GM21423 (cell line): Measurements from ENCODE around the gene RNF187.
"Not testable (repeated sequence)": the region's sequence is repeated elsewhere in the genome, so short reads cannot be mapped to it uniquely, and the experiment has no call there.

Experiments used
- ATAC-seq: cut with Tn5 transposase; IDR thresholded peaks from one replicate; pipeline ENCODE4 v1.9.1; 2021; ENCODE audit warnings: mild to moderate bottlenecking, moderate library complexity; ENCODE audit not compliant: unreplicated experiment

Gene RNF187

DNA sequence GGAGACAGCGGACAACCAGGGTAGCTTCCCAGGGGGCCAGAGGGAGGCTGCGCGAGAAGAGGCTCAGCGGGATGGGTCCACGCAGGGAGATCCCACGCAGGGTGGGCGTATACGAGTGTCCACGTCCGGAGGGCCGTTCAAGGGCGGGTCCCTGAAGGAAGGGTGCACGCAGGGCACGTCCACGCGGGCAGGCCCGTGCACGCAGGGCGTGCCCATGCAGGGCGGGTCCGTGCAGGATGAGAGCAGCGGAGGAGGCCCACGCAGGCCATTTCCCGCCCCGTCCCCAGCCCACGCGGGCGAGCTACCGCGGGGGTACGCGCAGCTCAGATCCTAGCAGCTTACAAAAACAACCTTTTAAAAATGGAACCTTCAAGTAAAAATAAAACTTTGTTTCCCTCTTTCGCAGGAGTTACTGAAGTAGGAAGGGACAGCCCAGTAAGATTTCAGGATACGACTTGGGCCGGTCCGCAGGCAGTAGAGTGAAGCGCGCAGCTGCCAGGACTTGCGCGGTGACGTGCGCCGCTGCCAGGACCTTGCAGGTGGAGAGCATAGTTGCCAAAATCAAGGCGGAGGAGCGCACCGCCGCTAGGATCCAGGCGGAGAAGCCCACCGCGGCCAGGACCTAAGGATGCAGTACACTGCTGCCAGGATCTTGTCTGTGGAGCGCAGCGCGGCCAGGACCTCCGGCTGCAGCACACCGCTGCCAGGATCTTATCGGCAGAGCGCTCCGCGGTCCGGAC lies 416 bp upstream of the RNF187 start:
- peak; percentile 53 for ATAC-seq

DNA sequence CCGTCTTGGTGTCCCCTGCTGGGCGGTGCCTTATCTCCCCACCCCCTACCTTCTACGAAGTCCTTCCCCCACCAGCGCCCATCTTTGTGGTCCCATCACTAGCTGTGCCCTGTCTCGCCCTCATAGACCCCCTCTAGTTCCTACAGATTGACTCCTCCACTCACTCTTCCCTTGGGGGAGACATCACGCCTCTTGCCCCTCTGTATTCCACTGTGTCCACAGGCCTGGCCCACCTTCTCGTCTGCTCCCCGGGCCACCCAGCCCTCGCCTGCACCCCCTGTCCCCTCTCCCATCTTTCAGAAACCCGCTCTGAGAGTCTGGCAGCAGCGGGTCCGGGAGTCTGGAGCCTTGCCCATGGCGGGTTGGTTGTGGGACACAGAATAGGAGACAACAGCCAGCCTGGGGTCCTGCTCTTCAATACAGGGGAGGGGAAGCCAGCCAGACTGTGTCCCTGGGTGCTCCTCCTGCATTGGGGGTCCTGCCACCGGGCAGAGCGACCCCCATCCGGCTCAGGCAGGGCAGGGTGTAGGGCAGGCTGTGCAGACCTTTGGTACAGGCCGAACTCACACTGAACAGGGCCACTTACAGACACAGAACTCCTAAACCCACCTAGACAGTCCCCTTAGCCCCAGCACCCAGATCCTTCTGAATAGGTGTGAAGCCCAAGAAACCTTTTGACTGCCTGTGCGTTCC lies 1.1 kb downstream of the RNF187 start:
- no peak for ATAC-seq

GRCh38 chr1:228488818-228489674 lies 1.9 kb downstream of the RNF187 start:
- ATAC-seq, result no peak

DNA sequence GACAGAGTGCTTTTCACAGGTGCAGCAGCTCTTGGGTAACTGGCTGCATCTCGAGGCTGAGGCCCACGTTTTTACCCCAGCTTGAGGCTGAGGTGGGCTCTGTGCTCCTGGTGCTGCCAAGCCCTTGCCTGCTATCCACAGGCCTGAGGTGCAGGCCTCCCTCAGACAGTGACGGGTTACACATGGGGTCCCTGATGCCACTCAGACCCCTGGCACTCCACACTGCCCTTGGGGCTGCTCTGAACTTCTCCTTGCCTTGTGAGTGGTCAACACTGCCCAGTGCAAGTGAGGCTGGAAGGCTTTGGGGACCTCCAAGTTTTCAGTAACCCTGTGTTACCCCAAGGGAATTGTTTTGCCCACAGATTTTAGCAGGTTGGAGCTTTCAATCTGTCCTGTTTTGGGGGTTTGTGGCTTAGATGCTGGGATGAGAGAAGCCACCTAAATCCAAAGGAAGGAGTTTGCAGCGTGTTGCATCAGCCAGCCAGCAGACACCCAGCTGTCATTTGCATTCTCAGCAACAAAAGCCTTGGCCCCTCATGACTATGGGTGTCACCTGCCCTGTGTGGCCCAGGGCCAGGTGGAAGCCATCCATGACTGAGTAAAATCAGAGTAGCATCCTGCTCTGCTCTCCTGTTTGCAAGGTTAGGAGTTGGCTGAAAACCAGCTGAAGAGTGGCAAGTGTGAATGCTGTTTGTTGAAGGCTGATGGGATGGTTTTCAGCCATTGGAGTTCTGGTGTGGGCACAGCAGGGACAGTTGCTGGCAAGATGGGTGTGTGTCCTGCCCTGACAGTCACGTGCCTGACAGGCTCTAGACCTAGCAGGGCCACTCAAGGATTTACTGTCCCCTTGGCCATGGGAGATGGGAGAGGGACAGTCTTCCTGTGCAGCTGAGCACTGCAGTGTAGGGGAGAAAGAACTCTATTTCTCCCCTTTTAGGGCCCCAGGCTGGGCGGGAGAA lies 3.2 kb downstream of the RNF187 start:
- ATAC-seq, result no peak

DNA sequence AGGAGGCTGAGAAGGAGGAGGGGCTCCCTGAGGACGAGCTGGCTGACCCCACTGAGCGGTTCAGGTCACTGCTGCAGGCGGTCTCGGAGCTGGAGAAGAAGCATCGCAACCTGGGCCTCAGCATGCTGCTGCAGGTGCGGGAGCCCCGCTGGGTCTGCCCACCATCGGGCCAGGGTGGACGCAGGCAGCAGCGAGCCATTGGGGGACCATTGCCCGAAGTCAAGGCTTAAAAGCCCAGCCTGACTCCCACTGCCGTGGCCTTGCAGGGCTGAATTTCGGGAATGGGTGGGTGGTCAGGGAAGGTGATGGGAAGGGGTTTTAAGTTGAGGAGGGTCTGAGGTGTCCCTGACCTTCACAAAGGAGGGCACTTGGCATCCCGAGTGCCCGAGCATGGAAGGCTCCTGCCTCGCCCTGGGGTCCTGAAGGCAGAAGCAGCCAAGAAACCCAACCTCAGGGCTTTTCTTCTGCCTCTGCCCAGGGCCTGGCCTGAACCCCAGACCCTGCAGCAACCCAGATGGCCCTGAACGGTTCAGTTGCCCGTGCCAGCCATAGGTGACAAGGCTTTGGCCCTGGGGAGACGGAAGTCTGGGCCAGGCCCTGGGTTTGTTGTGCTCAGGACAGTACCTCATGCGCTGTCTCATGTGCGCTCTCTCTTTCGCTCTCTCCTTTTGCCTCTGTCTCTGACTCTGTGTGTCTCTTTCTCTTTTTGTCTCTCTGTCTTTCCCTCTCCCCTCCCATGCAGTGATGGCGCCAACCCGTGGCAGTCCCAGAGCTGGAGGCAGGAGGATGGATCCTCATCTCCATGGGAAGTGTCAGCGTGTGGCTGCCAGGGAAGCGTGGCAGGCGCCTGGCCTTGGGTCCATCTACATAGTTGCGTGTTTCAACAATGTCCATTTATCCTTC lies 6.2 kb downstream of the RNF187 start:
- ATAC-seq, result no peak

- ATAC-seq, result no peak
These were observed 6.8 kb downstream of the RNF187 start for GRCh38 chr1:228494044-228494353.

DNA sequence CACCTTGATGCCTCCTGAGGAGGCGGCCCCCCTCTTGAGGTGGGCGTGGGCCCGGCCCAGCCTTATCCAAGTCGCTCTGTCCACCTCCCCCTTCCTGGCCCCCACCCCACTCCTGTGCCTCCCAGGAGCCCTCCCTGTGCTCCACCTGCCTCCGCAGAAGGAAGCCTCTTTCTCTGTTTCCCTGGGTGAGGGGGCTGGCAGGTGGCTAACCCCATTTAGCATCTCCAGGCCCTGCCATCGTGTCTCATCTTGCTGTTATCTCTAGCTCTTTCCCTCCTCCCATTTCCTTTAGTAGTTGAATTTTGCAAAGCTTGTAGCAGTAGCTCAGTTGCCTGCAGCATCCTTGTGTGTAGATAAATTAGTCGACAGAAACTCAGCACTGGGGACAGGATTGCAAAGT lies 7.2 kb downstream of the RNF187 start:
- no peak for ATAC-seq

DNA sequence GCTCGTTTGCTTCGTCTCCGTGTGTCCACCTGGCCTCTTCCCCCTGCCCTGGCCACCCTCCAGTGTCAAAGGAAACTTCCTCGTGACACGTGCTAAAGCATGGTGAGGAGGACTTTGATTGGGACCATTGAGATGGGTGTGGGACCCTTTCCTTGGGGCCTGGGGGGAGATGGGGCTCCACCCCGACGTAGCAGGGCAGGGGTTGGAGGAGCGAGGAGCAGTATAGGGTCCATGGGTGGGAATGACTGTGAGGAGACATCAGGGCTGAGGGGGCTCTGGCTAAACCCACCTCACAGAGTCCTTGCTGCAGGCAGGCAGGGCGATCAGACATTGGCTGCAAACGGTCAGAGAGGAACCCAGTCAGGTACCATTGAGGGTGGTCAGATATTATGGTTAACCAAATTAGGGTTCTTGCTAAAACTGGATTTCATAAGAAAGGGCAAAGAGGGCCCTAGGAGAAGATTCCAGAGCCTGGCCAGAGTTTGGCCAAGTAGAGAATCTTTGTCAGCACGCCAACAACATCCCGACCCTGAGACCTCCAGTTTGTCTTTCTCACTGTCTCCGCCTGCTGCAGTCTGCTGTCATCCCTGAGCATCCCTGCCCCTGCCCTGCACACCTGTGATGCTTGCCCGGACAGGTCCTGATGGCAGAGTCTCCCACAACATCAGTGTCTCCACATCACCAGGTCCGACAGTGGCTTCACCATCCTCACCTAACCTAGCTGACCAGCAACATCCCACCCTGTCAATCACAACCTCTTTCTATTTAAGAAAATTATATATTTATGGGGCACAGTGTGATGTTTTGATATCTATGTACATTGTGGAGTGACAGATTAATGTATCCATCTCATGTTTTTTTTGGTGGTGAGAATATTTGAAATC lies 8.0 kb downstream of the RNF187 start:
- no peak for ATAC-seq

GRCh38 chr1:228496084-228496483 lies 8.9 kb downstream of the RNF187 start:
- no peak for ATAC-seq

- ATAC-seq, result no peak
These were observed 9.3 kb downstream of the RNF187 start for GRCh38 chr1:228496494-228496893.

DNA sequence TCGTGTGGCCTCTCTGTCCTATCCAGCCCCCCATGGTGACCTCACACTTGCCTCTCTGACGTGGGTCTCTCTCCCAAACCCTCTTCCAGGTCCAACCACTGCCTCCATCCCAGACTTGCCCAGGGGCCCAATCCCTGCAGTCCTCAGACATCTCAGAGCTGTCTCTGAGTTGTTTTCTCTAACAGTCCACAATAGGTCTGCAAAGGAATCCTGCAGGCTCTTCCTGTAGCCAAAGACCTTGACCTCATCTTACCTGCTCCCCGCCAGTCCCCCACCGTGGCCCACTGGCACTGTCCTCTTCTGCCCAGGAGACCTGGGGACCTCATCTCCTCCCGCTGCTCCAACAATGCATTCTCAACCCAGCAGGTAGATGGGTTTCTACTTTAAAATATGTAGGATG lies 10.0 kb downstream of the RNF187 start:
- no peak for ATAC-seq

GRCh38 chr1:228497817-228498216 lies 10.6 kb downstream of the RNF187 start:
- ATAC-seq, result no peak

- peak; percentile 35 for ATAC-seq
These were observed 13.1 kb downstream of the RNF187 start for GRCh38 chr1:228500143-228500734.

- ATAC-seq, result peak; percentile 93
These were observed 14.0 kb downstream of the RNF187 start for GRCh38 chr1:228500901-228501871.

- ATAC-seq, result no peak
These were observed 15.3 kb downstream of the RNF187 start for GRCh38 chr1:228502522-228502921.

GRCh38 chr1:228505944-228506343 lies 18.8 kb downstream of the RNF187 start:
- ATAC-seq, result not testable (repeated sequence)
